Rectal smooth muscle tissue (tissue), 1 donor: ENCODE data around the gene AHNAK.
"Not testable (repeated sequence)": the region's sequence is repeated elsewhere in the genome, so short reads cannot be mapped to it uniquely, and the experiment has no call there.

Experiments used
- H3K27ac ChIP-seq: one replicate; pipeline ENCODE4 v1.7.0; 2013; ENCODE audit warnings: low read depth, low read length, inconsistent platforms
- H3K27me3 ChIP-seq: one replicate; pipeline ENCODE4 v1.7.0; 2013; ENCODE audit warnings: low read length; ENCODE audit not compliant: control insufficient read depth, insufficient read depth
- H3K36me3 ChIP-seq: one replicate; pipeline ENCODE4 v1.7.0; 2013; ENCODE audit warnings: low read length; ENCODE audit not compliant: control insufficient read depth, insufficient read depth
- H3K4me1 ChIP-seq: one replicate; pipeline ENCODE4 v1.7.0; 2013; ENCODE audit warnings: low read length; ENCODE audit not compliant: control insufficient read depth, insufficient read depth
- H3K4me3 ChIP-seq: one replicate; pipeline ENCODE4 v1.7.0; 2013; ENCODE audit warnings: low read length
- H3K9ac ChIP-seq: one replicate; pipeline ENCODE4 v1.7.0; 2013; ENCODE audit warnings: low read length

AHNAK gene

GRCh38 chr11:62463121-62463542 lies 83.5 kb downstream of the AHNAK start:
- peak overlapping the region; percentile 45 for H3K27ac ChIP-seq

GRCh38 chr11:62462508-62462892 lies 84.1 kb downstream of the AHNAK start:
- H3K4me3 ChIP-seq: no peak overlapping the region
- H3K36me3 ChIP-seq: no peaks in the 10 kb centered on the region
- H3K9ac ChIP-seq: no peak overlapping the region
- H3K4me1 ChIP-seq: peaks cover 18% of the 10 kb centered on the region
- H3K27me3 ChIP-seq: no peaks in the 10 kb centered on the region
- no peak overlapping the region for H3K27ac ChIP-seq

More at GRCh38 chr11:62463121-62463542, 83.5 kb downstream of the AHNAK start:
- no peak overlapping the region for H3K4me3 ChIP-seq
- no peaks in the 10 kb centered on the region for H3K27me3 ChIP-seq
- no peaks in the 10 kb centered on the region for H3K36me3 ChIP-seq
- H3K4me1 ChIP-seq: peaks cover 16% of the 10 kb centered on the region
- no peak overlapping the region for H3K9ac ChIP-seq

GRCh38 chr11:62461740-62462507 lies 84.7 kb downstream of the AHNAK start:
- H3K27ac ChIP-seq: peak overlapping the region; percentile 14
- peaks cover 20% of the 10 kb centered on the region for H3K4me1 ChIP-seq

GRCh38 chr11:62459080-62459479 lies 87.5 kb downstream of the AHNAK start:
- Histone ChIP-seq H3K4me3 (no peak overlapping the region), H3K9ac (no peak overlapping the region), H3K27ac (peak overlapping the region; percentile 77), H3K36me3 (no peaks in the 10 kb centered on the region), H3K4me1 (peaks cover 20% of the 10 kb centered on the region), H3K27me3 (no peaks in the 10 kb centered on the region)

More at GRCh38 chr11:62461740-62462507, 84.7 kb downstream of the AHNAK start:
- no peaks in the 10 kb centered on the region for H3K27me3 ChIP-seq
- no peaks in the 10 kb centered on the region for H3K36me3 ChIP-seq
- no peak overlapping the region for H3K9ac ChIP-seq
- no peak overlapping the region for H3K4me3 ChIP-seq

GRCh38 chr11:62458212-62459002 lies 88.2 kb downstream of the AHNAK start:
- Histone ChIP-seq H3K4me1 (peaks cover 20% of the 10 kb centered on the region), H3K36me3 (no peaks in the 10 kb centered on the region), H3K27ac (peak overlapping the region; percentile 77), H3K27me3 (no peaks in the 10 kb centered on the region), H3K4me3 (no peak overlapping the region), H3K9ac (no peak overlapping the region)

GRCh38 chr11:62457478-62457877 lies 89.1 kb downstream of the AHNAK start:
- Histone ChIP-seq H3K4me1 (peaks cover 18% of the 10 kb centered on the region), H3K4me3 (no peak overlapping the region), H3K27me3 (no peaks in the 10 kb centered on the region), H3K27ac (no peak overlapping the region), H3K9ac (no peak overlapping the region), H3K36me3 (no peaks in the 10 kb centered on the region)

- H3K4me3 ChIP-seq: no peak overlapping the region
- no peaks in the 10 kb centered on the region for H3K27me3 ChIP-seq
- no peak overlapping the region for H3K27ac ChIP-seq
- no peak overlapping the region for H3K9ac ChIP-seq
- H3K36me3 ChIP-seq: no peaks in the 10 kb centered on the region
- peaks cover 13% of the 10 kb centered on the region for H3K4me1 ChIP-seq
These were observed 90.0 kb downstream of the AHNAK start for GRCh38 chr11:62456630-62457029.

- Histone ChIP-seq H3K36me3 (no peaks in the 10 kb centered on the region), H3K9ac (no peak overlapping the region), H3K4me1 (peaks cover 3% of the 10 kb centered on the region), H3K27me3 (no peaks in the 10 kb centered on the region), H3K27ac (no peak overlapping the region), H3K4me3 (no peak overlapping the region)
These were observed 93.7 kb downstream of the AHNAK start for GRCh38 chr11:62452839-62453468.

GRCh38 chr11:62452261-62452660 lies 94.3 kb downstream of the AHNAK start:
- Histone ChIP-seq H3K4me1 (no peaks in the 10 kb centered on the region), H3K4me3 (no peak overlapping the region), H3K9ac (no peak overlapping the region), H3K27ac (no peak overlapping the region), H3K36me3 (no peaks in the 10 kb centered on the region), H3K27me3 (peaks cover under 1% of the 10 kb centered on the region)

- Histone ChIP-seq H3K9ac (no peak overlapping the region), H3K27ac (no peak overlapping the region), H3K4me3 (no peak overlapping the region)
These were observed 95.4 kb downstream of the AHNAK start for GRCh38 chr11:62451241-62451621.

GRCh38 chr11:62450543-62451240 lies 95.9 kb downstream of the AHNAK start:
- Histone ChIP-seq H3K36me3 (no peaks in the 10 kb centered on the region), H3K4me3 (no peak overlapping the region), H3K27me3 (peaks cover 4% of the 10 kb centered on the region), H3K9ac (no peak overlapping the region), H3K27ac (no peak overlapping the region), H3K4me1 (peaks cover 6% of the 10 kb centered on the region)

More at GRCh38 chr11:62451241-62451621, 95.4 kb downstream of the AHNAK start:
- Histone ChIP-seq H3K27me3 (peaks cover 4% of the 10 kb centered on the region), H3K4me1 (peaks cover under 1% of the 10 kb centered on the region), H3K36me3 (no peaks in the 10 kb centered on the region)

- not testable (repeated sequence) for H3K27me3 ChIP-seq, H3K27ac ChIP-seq, H3K9ac ChIP-seq, H3K4me3 ChIP-seq, H3K36me3 ChIP-seq
- peaks cover 11% of the 10 kb centered on the region for H3K4me1 ChIP-seq
These were observed 96.7 kb downstream of the AHNAK start for GRCh38 chr11:62449912-62450311.
